Measurements from ENCODE around the gene COG7. TPM values are rescaled to one million over a fixed set of nuclear protein-coding genes. Genes with fewer than 3 reads are reported as not detected.

Gene COG7
- total and polyA plus RNA-seq, 3 donors from 2014 or later: 21.5 to 40.7 (median 35.1) TPM

- Histone ChIP-seq H3K4me1 (no peaks in the 10 kb centered on the region), H3K4me3 (no peak overlapping the region), H3K27me3 (no peaks in the 10 kb centered on the region), H3K36me3 (ENCODE audit: low read depth, missing control alignments) (no peaks in the 10 kb centered on the region), H3K9me3 (no peaks in the 10 kb centered on the region), H3K27ac (no peak overlapping the region)
- 92 to 100% methylated on average over 1 to 20 of the region's 20 CpGs for WGBS, 2 donors
- DNase-seq: no peak
- no peak for TF ChIP-seq POLR2A (IDR thresholded peaks at IDR 0.05)
- TF ChIP-seq, protein P1, sequence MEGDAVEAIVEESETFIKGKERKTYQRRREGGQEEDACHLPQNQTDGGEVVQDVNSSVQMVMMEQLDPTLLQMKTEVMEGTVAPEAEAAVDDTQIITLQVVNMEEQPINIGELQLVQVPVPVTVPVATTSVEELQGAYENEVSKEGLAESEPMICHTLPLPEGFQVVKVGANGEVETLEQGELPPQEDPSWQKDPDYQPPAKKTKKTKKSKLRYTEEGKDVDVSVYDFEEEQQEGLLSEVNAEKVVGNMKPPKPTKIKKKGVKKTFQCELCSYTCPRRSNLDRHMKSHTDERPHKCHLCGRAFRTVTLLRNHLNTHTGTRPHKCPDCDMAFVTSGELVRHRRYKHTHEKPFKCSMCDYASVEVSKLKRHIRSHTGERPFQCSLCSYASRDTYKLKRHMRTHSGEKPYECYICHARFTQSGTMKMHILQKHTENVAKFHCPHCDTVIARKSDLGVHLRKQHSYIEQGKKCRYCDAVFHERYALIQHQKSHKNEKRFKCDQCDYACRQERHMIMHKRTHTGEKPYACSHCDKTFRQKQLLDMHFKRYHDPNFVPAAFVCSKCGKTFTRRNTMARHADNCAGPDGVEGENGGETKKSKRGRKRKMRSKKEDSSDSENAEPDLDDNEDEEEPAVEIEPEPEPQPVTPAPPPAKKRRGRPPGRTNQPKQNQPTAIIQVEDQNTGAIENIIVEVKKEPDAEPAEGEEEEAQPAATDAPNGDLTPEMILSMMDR (IDR thresholded peaks at IDR 0.05): no peak
- intact Hi-C loops (cut with DNase I; ENCODE audit: low total_unique reads): no loop called here
Observed at GRCh38 chr16:23380501-23380951, 72.5 kb downstream of the COG7 start.

DNA sequence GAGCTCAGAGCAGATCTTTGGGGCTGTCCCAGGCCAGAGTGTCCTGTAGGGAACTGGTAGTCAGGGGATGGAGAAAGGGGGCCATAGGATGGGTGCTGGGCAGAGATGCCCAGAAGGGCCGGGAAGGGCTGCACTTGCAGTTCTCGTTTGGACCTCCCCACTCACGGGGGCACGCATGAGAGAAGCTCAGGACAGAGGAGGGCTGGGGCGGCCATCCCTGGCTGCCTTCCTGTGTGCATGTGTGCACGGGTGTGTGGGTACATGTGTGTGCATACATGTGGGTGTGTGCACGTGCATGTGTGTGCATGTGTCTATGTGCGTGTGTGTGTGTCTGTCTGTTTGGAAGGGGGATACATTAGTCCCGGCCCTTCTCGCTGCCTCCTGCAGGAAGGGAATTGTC, 73.3 kb downstream of the COG7 start:
- 84 to 86% methylated on average over 10 of the region's 10 CpGs for WGBS, 2 donors
- no peaks in the 10 kb centered on the region for H3K4me1 ChIP-seq
- DNase-seq: no peak
- H3K27me3 ChIP-seq: no peaks in the 10 kb centered on the region
- intact Hi-C loops (cut with DNase I; ENCODE audit: low total_unique reads): no loop called here
- H3K4me3 ChIP-seq: no peak overlapping the region
- no peak overlapping the region for H3K27ac ChIP-seq
- no peaks in the 10 kb centered on the region for H3K36me3 ChIP-seq (ENCODE audit: low read depth, missing control alignments)
- TF ChIP-seq POLR2A (IDR thresholded peaks at IDR 0.05): no peak
- TF ChIP-seq, protein P1 (IDR thresholded peaks at IDR 0.05): no peak
- no peaks in the 10 kb centered on the region for H3K9me3 ChIP-seq

DNA sequence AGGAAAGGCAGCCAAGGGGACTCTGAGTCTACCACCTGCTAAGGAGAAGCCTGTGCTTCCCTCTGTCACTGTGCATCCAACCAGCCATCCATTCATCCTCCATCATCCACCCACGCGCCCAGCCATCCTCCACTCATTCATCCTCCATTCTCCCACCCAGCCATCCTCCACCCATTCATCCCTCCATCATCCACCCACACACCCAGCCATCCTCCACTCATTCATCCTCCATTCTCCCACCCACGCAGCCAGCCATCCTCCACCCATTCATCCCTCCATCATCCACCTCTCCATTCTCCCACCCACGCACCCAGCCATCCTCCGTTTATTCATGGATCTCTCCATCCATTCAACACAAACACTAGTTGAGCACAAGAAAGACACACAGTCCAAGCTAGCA, 74.1 kb downstream of the COG7 start:
- Histone ChIP-seq H3K27me3 (no peaks in the 10 kb centered on the region), H3K4me3 (no peak overlapping the region), H3K36me3 (ENCODE audit: low read depth, missing control alignments) (no peaks in the 10 kb centered on the region), H3K4me1 (no peaks in the 10 kb centered on the region), H3K27ac (no peak overlapping the region), H3K9me3 (no peaks in the 10 kb centered on the region)
- DNase-seq: no peak
- intact Hi-C loops (cut with DNase I; ENCODE audit: low total_unique reads): no loop called here
- 85 to 90% methylated on average over 5 of the region's 5 CpGs for WGBS, 2 donors
- TF ChIP-seq, protein P1 (IDR thresholded peaks at IDR 0.05): no peak
- no peak for TF ChIP-seq POLR2A (IDR thresholded peaks at IDR 0.05)

DNA sequence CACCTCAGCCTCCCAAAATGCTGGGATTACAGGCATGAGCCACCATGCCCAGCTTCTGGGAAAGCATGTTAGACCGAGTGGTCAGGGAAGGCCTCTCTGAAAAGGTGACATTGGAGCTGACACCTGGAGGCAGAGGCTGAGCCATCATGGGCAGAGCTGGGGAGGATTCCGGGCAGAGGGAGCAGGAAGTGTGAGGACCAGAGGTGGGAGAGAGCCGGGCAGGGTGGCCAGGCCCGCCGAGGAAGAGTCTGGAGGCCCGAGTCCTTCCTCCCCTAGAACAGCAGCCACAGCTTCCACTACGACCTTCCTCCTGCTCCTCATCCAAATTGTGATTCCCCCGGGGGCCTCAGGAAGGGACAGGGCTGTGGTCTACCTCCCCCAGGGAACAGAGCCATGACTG, 74.7 kb downstream of the COG7 start:
- Histone ChIP-seq H3K4me3 (no peak overlapping the region), H3K36me3 (ENCODE audit: low read depth, missing control alignments) (no peaks in the 10 kb centered on the region), H3K4me1 (no peaks in the 10 kb centered on the region), H3K27ac (no peak overlapping the region), H3K9me3 (no peaks in the 10 kb centered on the region), H3K27me3 (no peaks in the 10 kb centered on the region)
- WGBS, 2 donors: 80 to 82% methylated on average over 8 of the region's 8 CpGs
- DNase-seq: no peak
- intact Hi-C loops (cut with DNase I; ENCODE audit: low total_unique reads): no loop called here
- no peak for TF ChIP-seq POLR2A (IDR thresholded peaks at IDR 0.05)
- TF ChIP-seq, protein P1 (IDR thresholded peaks at IDR 0.05): no peak

All from testis (tissue), 3 donors.